Globus pallidus (tissue), 1 donor: ENCODE data around the gene CA5B.
"Not testable (repeated sequence)": the region's sequence is repeated elsewhere in the genome, so short reads cannot be mapped to it uniquely, and the experiment has no call there.

Experiments used
- DNase-seq: peaks from one replicate; pipeline ENCODE4 v3.0.0-alpha.2; 2015; ENCODE audit warnings: low spot score

Gene CA5B

DNA sequence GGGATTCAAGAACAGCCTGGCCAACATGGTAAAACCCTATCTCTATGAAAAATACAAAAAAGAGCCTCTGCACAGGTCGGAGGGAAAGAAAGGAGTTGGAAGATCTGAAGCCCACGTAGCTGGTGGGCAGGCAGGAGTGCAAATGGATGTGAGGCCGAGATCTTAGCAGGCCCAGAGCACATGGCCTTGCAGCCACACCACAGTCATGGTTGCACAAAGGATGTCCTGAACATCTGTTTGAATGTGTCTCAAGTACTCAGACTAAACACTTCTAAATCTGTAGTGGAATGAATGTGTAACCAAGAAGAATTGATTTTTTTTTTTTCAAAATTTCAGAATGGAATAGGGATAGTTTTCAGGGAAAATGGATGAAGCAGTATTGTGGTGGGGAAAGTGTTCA, 10.8 kb downstream of the CA5B start:
- no peak for DNase-seq

DNA sequence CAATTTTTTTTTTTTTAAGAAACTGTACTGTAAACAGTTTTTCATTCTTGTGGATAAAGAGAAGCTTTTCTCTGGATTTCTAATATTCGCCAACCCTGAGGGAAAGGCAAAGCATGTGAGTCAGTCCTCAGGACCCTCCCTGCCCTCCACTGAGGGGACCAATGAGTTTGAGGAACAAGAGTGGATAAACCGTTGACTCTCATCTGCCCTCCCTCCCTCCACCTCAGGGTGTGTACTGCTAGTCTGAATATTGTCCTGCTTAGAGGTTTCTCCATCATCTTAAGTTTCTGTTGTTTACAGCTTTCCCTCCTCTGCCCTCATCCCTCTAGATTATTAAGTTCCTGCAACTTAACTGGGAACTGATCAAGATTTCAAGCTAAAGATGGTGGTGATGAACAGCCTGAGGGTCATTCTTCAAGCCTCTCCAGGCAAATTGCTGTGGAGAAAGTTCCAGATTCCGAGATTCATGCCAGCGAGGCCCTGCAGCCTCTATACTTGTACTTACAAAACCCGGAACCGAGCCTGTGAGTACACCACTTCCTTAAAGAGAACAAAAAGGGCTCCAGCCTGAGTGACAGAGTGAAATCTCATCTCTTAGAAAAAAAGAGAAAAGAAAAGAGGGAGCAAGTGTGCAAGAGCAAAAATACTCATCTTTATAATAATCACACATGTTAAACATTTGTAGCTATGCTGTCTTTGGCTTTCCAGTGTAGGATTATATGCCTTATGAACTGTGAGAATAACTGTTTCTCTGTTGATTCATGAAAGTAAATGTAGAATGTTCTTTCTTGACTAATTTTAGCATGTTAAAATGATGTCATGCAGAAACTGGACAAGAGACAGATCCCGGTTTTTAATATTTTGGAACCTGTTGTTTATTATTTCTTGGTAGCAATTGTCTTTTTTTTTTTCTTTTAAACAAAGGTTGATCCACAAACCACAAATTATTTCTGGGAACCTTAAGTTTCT, 11.9 kb downstream of the CA5B start:
- DNase-seq = peak; percentile 41

DNA sequence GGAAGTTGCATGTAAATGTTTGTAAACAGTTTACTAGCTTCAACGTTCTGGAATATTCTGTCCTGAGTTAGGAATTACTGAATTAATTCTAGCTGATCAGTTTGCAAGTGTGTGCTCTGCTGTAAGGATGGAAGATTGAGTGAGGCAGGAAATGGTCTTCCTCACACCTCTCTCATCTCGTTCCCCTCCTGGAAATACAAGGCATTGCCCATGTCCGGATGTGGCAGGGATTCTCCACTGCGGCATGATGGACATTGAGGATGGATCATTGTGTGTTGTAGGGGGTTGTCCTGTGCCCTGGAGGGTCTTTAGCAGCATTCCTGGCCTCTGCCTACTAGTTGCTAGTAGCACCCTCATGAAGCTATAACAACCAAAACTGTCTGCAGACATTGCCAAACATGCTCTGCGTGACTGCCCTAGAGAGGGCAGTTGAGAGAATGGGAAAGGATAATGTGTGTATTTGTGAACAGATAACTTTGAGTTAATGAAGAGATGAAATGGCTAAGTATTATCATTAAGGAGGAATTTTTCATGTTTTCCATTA, 12.6 kb downstream of the CA5B start:
- DNase-seq = no peak

DNA sequence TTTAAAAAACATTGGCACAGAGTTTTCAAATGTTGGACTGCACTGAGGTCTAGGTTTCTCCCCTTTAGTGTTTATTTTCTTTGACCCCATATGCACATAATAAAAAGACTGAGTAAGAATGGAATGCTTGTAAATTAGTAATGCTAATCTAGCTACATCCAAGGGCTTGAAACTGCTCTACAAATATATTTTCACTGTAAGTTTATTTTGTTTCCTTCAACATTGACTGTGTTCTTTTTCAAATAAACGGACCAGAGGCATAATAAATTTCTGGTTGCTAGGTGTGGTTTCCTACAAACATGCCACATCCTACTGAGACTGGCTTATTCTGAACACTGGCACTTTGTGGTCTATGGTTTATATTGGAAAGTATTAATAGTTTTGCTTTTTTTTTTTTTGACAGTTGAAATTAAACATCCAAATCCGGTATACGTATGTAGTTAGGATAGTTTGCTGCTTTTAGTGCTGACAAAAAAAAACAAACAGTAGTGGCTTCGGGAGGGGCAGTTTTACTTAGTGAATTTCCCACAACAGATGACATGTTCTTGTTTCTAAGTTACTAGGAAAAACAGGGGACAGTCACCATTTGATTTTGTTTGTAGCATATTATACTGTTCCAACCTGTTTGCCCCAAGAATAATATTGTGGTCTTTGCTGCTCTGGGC, 13.2 kb downstream of the CA5B start:
- DNase-seq = no peak

DNA sequence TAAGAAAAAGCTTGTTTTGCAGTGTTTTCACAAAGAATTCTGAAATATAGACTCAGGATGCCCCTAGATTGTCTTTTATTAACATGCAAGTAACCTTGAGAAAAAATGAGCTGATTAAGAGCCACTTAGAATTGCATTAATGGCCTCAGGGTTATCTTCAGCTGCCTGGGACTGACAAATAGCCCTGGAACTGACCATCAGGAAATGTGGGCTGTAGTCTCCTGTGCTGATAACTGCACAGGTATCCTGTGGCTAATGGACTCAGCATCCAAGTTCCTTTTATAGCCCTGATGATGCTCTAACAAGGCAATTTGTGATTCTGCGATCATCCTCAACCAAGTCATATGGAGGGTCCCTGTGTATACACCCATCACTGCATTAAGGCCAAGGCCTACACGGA, 17.0 kb downstream of the CA5B start:
- no peak for DNase-seq

DNA sequence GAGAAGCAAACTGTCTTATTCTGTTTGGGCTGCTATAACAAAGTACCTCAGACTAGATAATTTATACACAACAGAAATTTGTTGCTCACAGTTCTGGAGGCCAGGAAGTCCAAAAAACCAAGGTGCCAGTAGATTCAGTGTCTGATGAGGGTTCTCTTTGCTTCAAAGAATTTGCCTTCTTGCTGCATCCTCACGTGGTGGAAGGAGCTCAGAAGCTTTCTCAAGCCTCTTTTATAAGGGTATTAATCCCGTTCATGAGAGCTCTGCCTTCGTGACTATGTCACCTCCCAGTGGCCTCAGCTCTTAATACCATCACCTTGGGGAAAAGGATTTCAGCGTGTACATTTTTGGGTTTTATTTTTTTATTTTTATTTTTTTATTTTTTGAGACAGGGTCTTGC, 20.1 kb downstream of the CA5B start:
- DNase-seq = no peak

DNA sequence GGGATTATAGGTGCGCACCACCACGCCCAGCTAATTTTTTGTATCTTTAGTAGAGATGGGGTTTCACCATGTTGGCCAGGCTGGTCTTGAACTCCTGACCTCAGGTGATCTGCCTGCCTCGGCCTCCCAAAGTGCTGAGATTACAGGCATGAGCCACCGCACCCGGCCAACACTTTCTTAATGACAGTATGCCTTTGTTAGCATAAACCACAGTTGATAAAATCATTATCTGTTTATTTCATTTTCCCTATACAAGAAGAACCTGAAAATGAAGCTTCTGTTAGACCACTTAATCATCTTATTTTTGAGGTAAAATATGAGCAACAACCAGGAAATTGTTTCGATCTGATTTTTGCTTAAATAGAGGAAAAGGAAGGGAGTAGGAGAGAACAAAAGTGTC, 21.8 kb downstream of the CA5B start:
- DNase-seq = not testable (repeated sequence)

DNA sequence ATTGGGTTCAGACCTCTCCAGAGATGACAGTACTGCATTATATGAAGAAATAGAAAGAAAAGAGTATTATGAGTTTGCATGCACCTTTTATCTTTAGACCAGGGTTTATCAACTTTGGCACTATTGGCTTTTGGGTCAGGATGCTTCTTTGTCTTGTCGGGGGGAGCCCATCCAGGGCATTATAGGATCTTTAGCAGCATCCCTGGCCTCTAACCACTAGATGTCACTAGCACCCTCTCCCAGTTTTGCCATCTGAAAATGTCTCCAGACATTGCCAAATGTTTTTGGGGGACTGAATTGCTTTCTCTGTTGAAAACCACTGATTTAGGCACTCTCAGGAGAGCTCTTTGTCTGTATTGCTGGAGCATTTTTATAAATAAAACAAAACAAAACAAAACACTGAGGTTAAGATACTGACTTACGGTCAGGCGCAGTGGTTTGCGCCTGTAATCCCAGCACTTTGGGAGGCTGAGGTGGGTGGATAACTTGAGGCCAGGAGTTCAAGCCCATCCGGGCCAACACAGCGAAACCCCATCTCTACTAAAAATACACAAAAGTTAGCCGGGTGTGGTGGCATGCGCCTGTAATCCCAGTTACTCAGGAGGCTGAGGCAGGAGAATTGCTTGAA, 23.6 kb downstream of the CA5B start:
- peak; percentile 48 for DNase-seq

DNA sequence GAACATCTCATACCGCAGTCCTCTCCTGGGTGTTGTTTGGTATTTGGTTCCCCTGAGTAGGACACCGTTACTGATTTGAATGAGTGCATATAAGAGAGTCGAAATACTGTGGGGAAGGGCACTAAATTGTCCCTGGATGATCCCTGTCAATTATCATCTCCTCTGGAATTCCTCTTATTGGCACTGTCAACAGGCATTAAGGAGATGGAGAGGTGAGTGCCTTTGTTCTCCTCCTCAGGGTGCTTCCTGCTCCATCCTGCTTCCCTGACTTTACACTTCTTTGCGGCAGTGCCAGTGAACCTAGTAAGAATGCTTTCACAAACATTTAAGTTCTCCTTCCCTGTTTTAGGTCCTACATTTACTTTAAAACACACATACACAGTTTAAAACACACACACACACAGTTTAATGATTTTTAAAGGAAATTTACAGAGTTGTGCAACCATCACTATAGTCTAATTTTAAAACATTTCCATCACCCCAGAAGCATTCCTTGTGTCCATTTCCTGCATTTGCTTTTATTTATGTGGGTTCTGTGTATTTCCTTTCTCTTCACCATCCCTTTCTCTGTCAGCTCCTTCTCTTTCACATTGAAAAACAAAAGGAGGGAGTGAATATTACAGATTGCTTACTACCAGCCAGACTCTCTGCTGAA, 31.4 kb downstream of the CA5B start:
- no peak for DNase-seq

DNA sequence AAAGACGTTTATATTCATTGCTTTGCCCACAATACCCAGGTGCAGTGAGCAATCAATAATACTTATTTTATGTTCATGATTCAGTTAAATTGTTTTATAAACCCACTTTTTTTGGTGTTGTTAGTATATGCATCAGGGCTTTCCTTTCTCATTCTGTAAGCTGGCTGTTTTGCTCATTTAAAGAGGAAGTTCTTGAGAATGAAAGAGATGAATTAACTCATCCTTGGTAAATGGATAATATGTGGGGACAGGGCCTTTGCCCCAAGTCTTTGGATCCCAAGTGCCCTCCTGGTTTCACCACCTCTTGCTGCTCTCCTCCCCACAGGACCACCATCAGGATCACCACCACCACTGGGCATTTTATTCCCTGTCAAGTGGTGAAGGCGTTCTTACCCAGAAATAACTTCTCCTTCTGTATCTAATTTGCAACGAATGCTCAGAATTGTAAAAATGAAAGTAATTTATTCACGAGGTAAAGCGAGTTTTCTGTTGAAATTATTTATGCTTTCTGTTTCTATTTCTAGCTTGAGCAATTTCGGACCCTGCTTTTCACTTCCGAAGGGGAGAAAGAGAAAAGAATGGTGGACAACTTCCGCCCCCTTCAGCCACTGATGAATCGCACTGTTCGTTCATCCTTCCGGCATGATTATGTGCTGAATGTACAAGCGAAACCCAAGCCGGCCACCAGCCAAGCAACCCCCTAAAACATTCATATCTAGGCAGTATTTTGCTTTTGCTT, 44.1 kb downstream of the CA5B start:
- DNase-seq = no peak

DNA sequence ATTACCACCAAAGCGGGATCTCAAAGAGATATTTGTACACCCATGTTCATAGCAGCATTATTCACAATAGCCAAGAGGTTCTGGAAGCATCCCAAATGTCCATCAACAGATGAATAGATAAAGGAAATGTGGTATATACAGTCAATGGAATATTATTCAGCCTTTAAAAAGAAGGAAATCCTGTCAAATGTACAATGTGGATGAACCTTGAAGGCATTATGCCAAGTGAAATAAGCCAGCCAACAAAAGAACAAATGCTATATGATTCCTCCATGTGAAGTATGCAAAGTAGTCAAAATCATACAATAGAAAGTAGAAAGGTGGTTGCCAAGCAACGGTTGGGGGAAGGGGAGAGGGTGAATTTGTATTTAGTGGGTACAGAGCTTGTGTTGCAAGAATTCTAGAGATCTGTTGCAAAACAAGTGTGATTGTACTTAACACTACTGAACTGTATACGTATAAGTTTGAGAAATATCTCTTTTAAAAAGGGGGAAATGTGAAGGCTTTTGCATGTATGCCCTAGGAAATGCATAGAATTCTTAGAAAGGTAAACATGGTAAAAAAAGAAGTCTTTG, 47.2 kb downstream of the CA5B start:
- DNase-seq = no peak

DNA sequence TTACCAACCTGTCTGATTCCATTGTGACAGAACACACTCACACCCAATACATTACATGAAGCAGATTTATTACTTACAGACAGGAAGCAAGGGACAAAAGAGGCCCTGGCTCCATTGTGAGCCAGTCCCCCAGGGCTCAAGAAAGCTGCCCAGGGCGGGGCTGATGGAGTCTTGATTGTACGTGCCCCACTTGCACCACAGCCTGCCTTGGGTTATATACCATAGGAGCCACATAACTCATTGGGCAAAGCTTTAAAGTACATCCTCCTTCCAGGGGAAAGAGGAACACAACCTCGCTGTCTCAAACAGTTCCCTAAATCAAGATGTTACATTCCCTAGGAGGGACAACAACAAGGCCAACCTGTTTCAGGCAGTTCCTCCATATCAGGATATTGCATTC, 48.8 kb downstream of the CA5B start:
- DNase-seq = no peak

DNA sequence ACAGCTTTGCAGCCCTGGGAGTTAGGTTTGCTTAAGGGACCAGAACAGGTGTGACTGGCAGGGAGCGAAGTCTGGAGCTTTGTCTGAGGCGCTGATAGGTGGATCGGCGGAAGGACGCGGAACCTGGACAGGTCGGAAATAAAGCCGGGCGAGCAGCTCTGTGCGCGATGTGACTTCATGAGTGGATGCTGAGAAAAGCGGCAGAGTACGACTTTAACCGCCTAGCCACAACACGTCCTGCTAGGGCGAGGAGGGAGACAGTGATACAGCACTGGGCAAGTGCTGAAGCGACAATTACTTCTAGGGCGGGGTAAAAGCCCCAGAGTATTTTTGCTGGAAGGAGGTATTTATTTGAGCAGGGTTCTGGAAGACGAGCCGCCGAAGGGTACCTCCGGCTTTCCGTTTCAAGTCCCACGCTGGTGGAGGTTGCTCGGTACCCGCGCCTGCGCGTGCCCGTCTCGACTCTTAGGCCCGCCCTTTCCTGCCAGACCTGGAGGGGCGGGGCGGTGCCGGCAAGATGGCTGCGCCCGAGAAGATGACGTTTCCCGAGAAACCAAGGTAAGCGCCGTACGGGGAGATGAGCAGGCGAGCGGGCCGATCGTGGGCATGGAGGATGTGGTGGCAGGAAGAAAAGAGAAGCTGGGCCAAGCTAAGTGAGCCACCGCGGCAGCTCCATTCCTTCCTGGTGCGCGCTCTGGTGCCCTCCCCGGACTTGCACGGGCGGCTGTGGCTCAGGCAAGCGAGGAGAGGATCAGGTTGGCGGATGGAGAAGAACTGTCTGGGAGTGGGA, 52.1 kb downstream of the CA5B start, which contains the start of gene ZRSR2:
Gene ZRSR2 (plus strand): TSS at position 506 of the 790 bp plus-strand sequence. CDS start 12 bp downstream, at position 518.
- peak; percentile 74 for DNase-seq

DNA sequence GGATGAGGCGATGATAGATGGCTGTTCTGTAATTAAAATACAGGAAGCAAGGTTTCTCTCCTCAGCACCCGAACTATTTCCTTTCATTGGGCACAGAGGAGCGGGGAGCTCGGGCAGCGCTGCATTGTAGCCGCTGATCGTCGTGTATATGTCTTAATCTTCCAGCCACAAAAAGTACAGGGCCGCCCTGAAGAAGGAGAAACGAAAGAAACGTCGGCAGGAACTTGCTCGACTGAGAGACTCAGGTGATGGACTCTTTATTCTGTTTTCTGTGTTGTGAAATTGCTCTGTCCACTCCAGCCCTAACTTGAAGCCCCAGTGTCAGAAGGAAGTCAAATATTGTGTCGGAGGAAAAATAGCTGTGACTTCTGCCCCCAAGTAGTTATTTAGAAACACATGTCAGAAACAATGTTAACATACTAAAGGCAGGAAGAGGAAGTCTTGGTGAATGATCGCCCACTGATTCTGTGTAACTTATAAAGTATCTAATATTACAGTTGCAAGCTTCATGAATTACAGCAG, 52.8 kb downstream of the CA5B start:
- DNase-seq = peak; percentile 19

DNA sequence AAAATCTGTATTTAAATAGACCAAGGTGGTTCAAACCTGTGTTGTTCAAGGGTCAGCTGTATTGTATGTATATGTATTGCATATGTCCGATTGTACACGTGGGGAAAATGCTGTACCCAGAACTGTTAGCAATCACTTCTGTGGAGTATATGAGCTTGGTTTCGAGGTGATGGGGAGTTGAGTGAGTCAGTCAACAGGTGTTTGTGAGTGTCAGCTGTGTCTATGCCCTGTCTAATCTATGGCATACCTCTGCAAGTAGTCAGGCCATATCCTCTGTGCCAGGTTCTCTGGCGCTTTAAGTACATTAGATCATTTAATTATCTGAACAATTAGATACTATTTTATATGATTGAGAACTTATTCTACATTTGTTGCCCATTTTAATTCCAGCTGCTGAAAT, 59.6 kb downstream of the CA5B start:
- DNase-seq = no peak

DNA sequence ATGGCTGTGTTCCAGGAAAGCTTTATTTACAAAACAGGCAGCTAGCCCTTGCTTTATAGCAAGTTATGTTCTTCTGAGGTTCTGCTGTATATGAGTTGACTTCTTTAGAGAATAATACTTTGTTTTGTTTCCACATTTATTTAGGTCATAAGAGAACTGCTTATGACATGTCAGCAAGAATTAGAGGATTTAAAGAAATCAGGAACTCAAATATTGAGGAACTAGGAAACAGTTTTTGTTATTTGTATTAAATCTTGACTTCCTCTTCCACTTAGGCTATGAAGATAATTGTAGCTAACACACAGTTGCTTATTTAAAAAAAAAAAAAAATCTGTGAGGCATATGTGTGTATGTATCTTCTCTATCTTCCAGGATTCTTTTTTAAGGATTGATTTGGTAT, 66.5 kb downstream of the CA5B start:
- DNase-seq = no peak

DNA sequence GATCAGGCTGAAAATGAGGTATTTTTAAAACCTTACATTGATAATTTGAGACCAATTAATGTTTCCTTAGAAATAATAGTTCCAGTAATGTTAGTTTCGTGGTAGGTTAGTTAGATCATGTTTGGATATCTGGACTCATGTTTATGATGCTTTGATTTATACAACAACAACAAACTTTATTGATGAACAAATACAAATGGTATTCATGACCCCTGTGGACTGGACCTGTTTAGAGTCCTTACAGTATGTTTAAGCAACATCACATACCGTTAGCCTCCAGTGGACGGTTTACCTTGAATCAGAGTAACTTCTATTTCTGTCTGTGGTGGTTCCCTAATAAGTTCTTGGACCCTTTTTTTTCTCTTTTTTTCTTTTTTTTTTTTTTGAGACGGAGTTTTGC, 70.2 kb downstream of the CA5B start:
- no peak for DNase-seq

DNA sequence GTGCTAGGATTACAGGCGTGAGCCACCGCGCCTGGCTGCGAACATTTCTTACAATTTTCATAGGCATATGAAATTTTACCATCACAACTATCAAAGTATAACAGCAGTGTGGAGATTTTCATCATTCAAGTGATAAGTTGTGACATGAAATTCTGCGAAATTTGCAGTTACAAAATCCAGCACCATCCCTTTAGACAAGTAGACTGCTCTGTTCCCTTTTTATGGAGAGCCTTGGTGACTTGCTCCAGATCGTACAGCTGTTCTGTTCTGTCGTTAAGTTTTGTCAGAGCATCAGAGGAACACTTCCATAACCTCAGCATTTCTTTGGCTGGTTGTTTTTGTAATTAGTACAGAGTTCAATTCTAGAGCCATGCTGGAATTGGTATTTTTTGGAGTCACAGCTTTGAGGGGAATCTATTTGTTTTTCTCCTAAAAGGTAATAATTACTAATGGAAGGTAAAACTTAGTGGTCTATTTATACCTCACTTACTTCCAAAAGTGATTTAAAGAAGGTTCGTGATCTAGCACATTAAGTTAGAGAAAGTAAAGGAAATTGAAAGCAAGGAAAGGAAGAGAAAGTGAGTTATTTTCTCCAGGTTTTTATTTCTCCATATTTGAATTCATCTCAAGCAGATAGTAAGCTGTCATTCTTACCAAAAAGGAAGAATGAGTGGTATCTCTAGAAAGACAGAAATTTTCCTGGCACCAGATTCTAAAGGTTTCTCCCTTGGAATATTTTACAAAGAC, 74.3 kb downstream of the CA5B start:
- no peak for DNase-seq

DNA sequence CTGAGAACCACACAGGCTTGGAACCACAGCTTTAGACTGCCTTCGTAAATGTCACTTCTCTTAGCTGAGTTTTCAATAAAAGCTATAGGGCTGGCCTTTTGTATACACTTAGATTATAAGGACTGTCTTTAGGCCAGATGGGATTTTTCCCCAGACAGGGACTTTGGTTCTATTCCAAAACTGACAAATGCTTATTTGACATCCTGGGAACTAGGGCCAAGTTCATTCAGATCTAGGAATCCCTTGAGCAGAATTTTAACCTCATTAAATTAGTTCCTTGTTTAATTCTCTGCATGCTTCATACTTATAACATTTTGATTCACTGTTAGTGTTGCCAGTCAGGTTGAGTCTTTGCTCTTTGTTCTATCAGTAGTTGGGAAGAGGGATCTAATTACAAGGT, 75.3 kb downstream of the CA5B start:
- no peak for DNase-seq
